OCI-LY1 (cell line): ENCODE data around the gene UBALD2.

Experiments
- CTCF ChIP-seq: fragments of 200-600 bp; sonication (generic), shearing (Covaris generic); IDR thresholded peaks from 2 replicates; pipeline ENCODE4 v1.5.1; 2017; ENCODE audit warnings: mild to moderate bottlenecking, antibody characterized with exemption, low read length, moderate library complexity, mixed read lengths
- EZH2 ChIP-seq: fragments of 200-600 bp; sonication (generic), shearing (Covaris generic); IDR thresholded peaks from 2 replicates; pipeline ENCODE4 v1.8.0; 2017; ENCODE audit warnings: borderline replicate concordance, mixed run types, mild to moderate bottlenecking, antibody characterized with exemption, low read length, moderate library complexity, mixed read lengths

GRCh38 chr17:76238847-76239537, 26.2 kb upstream of the UBALD2 start:
- TF ChIP-seq EZH2 (no peak), CTCF (no peak)
